NCI-H2029 (cell line): ENCODE data around the gene PCDH7.

Experiments
- DNase-seq: peaks from one replicate; lab custom pipeline; 2025; lab: John Stamatoyannopoulos, UW

The PCDH7 gene

GRCh38 chr4:30720021-30720660 is at the start of gene PCDH7:
TSS of gene PCDH7 (plus strand) at chr4:30720369. CDS start at chr4:30721423, 1,054 bp downstream.
- DNase-seq: no peak

- no peak for DNase-seq
These were observed 48.2 kb upstream of the PCDH7 start for GRCh38 chr4:30671926-30672448.

GRCh38 chr4:30696191-30696590 is 24.0 kb upstream of the PCDH7 start:
- DNase-seq: no peak

GRCh38 chr4:30714408-30715031 is 5.6 kb upstream of the PCDH7 start:
- no peak for DNase-seq

- DNase-seq: no peak
These were observed 4.0 kb upstream of the PCDH7 start for GRCh38 chr4:30716158-30716557.

GRCh38 chr4:30716681-30717207 is 3.4 kb upstream of the PCDH7 start:
- DNase-seq: no peak

GRCh38 chr4:30717208-30718020 is 2.8 kb upstream of the PCDH7 start:
- DNase-seq: no peak

GRCh38 chr4:30718021-30718542 is 2.1 kb upstream of the PCDH7 start:
- no peak for DNase-seq

- DNase-seq: no peak
These were observed 1.3 kb upstream of the PCDH7 start for GRCh38 chr4:30718641-30719453.

- peak; percentile 11 for DNase-seq
These were observed 632 bp upstream of the PCDH7 start for GRCh38 chr4:30719454-30720020.

GRCh38 chr4:30720661-30721184 is 554 bp downstream of the PCDH7 start:
- no peak for DNase-seq

- DNase-seq: no peak
These were observed 1.3 kb downstream of the PCDH7 start for GRCh38 chr4:30721185-30722091.

GRCh38 chr4:30722092-30722358 is 1.9 kb downstream of the PCDH7 start:
- DNase-seq: no peak

- DNase-seq: no peak
These were observed 2.4 kb downstream of the PCDH7 start for GRCh38 chr4:30722359-30723200.

- DNase-seq: no peak
These were observed 3.2 kb downstream of the PCDH7 start for GRCh38 chr4:30723201-30723955.

- no peak for DNase-seq
These were observed 4.1 kb downstream of the PCDH7 start for GRCh38 chr4:30724247-30724646.

GRCh38 chr4:30725562-30725961 is 5.4 kb downstream of the PCDH7 start:
- no peak for DNase-seq

GRCh38 chr4:30726090-30726675 is 6.0 kb downstream of the PCDH7 start:
- peak; percentile 12 for DNase-seq
